GM19023 (cell line): ENCODE measurements around the gene RPA3.
"Not testable (repeated sequence)": the region's sequence is repeated elsewhere in the genome, so short reads cannot be mapped to it uniquely, and the experiment has no call there.

ENCODE experiments used
- ATAC-seq: cut with Tn5 transposase; IDR thresholded peaks from one replicate; pipeline ENCODE4 v1.9.1; 2021; ENCODE audit warnings: mild to moderate bottlenecking, moderate library complexity; ENCODE audit not compliant: unreplicated experiment

The RPA3 gene

DNA sequence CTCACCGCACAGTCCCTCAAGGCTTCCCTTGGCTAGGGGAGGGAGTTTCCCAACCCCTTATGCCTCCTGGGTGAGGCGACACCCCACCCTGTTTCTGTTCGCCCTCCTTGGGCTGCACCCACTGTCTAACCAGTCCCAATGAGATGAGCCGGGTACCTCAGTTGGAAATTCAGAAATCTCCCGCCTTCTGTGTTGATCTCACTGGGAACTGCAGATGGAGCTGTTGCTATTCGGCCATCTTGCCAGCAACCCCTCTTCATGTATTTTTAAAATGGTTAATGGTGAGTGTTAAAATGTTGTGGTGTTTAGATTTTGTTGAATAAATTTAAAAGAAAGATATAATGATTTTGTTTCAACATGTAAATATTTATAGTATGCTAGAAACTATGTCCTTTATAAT, 55.9 kb downstream of the RPA3 start:
- ATAC-seq: no peak

DNA sequence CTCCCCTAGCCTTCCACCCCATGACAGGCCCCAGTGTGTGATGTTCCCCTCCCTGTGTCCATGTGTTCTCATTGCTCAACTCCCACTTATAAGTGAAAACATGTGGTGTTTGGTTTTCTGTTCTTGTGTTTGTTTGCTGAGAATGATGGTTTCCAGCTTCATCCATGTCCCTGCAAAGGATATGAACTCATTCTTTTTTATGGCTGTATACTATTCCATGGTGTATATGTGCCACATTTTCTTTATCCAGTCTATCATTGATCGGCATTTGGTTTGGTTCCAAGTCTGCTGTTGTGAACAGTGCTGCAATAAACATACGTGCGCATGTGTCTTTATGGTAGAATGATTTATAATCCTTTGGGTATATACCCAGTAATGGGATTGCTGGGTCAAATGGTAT, 61.9 kb downstream of the RPA3 start:
- ATAC-seq: not testable (repeated sequence)

DNA sequence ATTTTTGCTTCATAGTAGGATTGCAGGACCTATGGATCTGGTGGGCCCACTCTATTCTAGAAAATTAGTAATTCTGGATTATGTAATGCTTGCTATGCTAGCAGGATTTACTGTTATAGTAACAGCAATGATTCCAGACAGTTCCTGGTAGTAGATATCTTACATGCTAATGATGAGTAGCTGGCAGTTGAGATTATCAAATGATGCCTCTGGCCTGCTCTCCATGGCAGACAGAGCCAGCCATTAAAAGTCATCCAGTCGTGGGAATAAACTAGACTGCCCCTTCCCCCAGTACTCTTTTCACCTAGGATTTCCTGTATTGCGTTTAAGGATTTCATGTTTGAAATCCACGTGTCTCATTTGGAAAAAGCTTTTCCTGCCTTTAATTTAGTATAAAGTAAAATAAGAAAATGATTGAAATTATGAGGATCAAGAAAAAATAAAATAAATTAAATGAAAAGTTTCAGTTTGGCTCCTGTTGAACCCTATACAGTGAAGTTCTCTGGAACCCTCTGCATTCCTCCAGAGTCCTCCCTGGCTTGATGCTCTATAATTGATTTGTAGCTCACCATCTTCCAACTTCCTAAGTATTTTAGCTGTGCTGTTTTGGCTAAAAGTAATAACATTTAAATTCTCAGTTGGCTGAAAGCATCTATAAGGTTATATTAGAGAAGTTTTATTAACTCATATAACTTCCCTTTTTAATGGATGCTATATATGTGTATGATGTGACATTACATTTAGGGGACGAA, 63.3 kb downstream of the RPA3 start:
- ATAC-seq: no peak

DNA sequence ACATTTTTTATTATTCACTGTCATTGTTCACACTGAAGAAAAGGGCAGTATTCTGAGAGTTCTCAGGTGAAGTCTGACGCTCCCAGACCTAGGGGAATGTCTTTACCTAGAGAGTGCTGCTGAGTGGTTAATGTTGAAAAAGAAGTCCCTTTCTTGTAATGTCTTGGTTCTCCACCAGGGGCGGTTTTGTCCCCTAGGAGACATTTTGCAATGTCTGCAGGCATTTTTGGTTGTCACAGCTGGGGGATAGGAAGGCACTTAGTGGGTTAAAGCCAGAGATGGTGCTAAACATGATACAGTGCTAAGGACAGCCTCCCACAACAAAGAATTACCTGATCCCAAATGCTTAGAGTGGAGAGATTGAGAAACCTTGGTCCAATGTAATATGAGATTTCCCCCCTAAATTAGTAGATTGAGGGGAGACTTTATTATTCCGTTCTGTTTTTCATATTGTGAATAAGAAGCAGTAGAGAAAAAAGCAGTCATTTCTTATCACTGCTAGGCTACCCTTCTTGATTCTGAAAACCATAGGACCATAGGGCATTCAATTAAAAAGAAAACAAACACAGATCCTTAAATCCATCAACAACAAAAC, 64.7 kb downstream of the RPA3 start:
- no peak for ATAC-seq

DNA sequence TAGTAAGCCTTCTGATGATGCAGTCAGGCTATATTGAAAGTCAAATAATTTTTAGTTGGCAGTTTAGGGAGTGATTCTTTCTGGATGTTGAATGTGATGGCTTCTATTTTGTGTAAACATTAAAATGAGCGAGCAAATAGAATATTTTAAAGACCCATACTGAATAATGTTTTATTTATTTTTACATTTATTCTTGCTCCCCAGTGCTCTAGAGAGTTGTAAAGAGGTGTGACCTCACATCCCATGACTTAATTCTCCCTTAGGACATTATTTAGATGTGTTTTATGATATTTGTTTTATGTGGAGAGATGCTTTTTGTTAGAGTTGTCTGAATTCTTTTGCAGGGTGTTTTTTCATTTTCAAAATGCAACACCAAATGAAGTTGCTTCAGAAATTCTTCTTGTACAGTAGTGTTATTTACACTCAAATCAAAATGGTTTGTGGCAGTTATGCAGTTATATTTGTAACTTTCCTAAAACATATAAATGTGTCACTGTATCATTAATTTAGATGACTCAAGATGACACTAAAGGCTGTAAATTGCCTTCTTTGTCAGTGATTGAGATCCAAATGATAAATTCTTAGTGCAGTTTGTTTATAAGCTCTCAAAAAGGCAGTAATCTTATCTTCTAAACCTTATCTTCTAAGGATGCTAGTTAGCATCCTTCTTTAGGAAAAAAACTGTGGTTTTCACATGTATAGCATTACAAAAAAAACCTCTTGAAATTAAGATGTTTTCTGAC, 65.4 kb downstream of the RPA3 start:
- no peak for ATAC-seq

DNA sequence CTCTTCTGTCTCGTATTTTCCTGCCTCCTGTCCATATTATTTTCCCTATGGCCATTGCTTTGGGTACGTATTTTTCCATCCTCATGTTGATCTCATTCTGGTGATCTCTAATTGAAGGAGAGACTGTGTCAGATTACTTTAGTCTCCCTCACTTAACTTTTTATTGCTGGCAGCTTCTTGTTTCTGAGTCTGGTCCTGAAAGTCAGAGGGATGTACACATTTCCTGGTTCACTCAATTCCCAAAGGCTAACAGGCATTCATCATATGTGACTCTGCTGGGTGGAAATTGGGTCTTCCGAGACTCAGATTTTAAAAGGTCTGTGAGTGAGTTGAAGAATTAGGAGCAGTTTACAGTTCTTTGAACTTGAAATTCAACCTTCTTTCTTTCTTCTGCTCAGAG, 66.9 kb downstream of the RPA3 start:
- ATAC-seq: no peak

DNA sequence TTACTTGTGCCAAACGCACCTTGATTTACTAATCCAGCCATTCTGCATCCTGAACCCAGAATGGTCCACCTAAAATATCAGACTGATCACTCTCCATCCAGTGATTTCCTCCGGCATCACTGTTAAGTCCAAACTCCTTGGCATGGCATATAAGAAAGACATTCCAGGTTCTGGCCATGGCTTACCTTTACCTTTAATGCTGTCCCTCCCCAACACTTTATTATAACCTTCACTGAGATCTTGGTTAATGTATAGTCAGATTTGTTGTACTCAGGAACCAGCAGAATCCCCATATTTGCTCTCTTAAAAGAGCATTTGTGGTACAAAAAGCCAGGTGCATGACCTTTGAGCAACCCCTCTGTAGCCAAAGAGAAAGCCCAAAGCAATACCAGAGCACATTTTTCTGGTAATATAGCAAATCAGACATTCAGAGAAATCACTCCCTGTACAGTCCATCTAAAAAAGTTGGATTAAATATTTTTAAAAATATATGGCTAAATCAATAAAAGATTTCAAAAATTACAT, 67.7 kb downstream of the RPA3 start:
- no peak for ATAC-seq

DNA sequence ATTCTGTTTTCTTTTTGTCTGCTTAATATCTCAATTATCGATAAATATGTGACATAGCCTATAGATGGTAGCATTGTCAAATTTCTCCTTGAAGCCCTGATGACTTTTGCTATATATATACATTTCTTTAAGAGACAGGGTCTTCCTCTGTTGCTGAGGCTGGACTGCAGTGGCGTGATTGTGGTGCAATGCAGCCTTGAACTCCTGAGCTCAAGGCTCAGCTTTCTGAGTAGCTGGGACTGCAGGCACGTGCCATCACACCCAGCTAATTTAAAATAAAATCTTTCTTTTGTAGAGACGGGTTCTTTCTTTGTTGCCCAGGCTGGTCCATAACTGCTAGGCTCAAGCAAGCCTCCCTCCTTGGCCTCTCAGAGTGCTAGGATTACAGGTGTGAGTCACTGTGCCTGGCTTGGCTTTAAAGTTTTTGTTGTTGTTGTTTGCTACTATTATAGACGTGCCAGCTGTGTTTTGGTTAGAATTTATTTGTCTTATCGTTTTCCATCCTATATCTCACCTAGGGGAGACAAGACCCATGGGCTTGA, 70.8 kb downstream of the RPA3 start:
- ATAC-seq: no peak

DNA sequence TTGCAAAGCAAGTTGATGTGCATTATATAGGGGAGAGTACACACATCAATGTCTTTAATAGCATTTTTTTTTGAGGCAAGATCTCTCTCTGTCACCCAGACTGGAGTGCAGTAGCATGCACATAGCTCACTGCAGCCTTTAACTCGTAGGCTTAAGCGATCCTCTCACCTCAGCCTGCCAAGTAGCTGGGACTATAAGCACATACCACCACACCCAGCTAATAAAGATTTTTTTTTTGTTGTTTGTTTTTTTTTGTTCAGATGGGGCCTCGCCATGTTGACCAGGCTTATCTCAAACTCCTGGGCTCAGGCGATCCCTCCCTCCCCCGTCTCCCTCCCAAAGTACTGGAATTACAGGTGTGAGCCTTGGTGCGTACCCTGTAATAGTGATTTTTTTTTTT, 76.3 kb downstream of the RPA3 start:
- ATAC-seq: no peak

DNA sequence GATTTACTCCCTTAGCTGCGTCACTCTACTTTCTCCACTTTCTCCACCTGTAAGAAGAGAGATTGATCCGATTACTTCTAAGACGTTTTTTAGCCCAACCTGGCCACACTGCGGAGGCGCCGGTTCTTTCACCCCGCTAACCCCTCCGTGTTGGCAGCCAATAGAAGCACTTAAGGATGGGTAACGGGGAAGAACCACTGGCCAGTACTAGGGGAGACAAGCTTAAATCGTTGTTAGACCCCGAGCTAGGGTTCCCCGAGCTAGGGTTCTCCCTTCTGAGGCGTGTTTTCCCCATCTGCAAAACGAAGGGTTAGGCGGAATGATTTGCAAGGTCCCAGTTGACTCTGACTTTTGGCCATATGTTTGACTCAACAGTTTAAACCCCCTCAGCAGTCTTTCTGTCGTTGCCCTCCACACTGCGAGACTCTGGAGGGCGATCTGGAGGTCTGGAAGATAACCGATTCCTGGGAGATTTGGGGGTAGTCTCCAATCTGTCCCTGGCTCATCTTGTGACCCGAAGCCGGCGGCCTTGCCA, 77.2 kb downstream of the RPA3 start:
- ATAC-seq: peak; percentile 20

DNA sequence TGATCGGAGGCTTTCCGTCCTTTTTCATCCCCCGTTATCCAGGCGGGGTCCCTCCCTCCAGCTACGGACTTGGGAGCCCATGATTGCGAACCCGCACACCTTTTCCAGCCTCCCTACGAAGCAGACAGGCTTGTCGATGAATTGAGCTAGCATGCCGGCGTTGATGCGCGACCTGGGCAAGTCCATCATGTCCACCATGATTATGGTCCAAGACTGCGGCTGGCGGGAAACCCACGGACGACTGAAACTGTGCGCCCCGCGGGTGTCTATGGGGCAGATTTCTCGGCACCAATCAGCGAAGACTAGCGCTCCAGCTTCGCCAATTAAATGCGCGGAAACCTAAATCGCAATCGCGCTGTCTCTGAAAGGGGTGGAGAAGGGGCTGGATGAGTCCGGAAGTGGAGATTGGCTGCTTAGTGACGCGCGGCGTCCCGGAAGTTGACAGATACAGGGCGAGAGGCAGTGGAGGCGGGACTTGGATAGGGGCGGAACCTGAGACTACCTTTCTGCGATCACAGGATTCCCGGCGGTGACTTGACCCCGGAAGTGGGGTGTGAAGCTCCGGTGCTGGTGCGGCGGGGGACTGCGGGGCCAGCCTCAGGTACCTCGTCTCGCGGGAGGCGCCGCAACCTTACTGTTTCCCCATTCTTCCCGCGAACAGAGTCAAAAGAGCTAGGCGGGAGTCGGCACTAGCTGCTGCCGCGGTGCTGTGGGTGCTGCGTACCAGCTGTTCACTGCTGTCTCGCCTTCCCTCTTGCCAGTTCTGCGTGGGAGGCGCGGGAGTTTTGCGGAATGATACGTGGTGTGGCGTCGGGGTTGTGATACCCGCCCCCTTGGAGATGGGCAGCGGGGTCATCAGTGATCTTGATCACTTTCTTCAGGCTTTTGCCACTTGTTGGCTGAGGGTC, 77.9 kb downstream of the RPA3 start, which contains the start of gene UMAD1:
Gene UMAD1 (plus strand): TSS at position 532 of the 908 bp plus-strand sequence. CDS start 32,620 bp downstream, outside the sequence.
- ATAC-seq: peak; percentile 97

DNA sequence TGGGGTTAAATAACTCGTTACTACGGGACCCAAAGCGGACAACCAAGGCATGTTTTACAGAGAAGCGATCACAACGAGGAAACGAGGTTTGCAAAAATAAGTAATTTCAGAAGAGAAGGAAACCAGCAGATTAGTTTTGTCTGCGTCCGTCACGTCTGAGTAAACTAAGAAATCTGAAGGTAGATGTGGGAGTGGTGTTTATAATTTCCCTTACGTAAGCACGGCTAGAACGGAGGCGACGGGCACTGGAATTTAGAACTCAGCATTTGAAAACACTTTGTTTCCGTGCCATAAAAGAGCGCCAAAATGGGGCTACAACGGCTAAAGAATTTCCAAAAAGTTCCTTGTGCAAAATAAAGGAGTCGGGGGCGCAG, 78.6 kb downstream of the RPA3 start:
- no peak for ATAC-seq

DNA sequence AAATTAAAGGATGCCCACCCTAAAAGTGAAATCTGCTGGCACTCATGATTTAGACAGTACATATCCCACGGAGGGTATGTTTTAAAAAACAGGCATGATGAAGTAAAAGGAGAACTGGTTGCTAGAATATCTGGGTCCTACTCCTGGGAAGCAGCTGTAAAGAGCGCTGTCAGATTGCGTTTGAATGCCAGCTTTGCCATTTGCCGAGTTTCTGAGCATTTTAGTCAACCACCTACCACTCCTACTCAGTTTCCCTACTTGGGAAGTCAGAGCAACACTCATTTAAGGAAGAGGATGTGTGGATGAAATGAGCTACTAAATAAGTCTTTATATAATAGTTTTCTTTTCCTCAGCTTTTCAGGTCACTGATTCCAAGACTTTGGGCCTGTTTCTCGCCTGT, 79.0 kb downstream of the RPA3 start:
- ATAC-seq: no peak

DNA sequence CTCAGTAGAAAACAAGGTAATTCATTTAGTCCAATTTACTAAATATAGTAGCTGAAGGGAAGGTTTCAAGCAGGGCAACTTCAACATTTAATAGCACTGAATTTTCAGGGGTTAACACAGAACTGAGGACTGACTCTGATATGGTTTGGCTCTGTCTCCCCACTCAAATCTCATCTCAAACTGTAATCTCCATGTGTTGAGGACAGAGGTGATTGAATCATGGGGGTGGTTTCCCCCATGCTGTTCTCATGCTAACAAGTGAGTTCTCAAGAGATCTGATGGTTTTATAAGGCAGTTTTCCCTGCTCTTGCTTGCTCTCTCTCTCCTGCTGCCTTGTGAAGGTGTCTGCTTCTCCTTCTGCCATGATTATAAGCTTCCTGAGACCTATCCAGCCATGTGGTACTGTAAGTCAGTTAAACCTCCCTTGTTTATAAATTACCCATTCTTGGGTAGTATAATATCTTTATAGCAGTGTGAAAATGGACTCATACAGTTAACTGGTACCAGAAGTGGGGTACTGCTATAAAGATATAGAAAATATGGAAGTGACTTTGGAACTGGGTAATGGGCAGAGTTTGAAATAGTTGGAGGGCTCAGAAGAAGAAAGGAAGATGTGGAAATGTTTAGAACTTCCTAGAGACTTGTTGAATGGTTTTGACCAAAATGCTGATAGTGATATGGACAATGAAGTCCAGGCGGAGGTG, 87.6 kb downstream of the RPA3 start:
- no peak for ATAC-seq

DNA sequence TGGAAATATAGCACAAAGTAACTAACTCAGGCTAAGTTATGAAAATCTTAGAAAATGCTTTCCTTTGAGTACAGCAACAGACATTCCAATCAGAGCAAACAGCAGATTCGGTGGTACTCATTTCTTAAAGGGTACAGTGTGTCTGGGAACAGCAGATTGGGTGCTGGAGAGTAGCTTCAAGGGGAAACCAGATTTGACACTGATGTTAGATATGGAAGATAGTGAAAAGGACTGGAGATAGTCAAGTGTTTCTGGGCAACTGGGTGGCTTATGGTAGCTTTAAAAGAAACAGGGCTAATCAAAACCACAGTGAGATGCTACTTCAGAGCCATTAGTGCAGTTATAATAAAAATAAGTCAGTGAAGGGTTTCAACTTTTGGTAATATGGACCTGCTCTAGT, 89.9 kb downstream of the RPA3 start:
- ATAC-seq: no peak

DNA sequence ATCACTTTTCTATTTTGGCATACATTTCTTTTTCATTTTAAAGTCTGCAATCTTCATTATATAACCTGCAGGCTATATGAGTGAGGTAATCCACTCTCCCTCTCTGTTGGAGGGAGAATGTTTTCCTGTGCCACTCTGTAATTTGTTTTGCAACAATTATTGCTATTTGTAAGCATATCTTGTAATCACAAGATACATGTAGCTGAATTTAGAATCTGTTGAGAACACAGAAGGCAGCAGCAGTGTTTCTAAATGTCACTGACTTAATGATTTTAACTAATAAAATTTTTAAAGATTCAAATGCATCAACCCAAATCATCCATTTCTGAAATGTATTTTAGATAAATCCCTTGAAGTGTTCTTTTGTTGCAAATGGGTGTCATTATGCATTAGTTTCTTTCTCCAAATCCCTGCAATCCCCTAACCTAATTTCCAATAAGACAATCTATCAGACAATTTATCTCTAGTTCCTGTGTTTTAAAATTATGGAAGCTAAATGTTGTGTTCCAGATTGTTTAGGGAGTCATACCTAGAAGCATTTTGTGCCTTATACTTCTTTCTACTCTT, 97.7 kb downstream of the RPA3 start:
- no peak for ATAC-seq

DNA sequence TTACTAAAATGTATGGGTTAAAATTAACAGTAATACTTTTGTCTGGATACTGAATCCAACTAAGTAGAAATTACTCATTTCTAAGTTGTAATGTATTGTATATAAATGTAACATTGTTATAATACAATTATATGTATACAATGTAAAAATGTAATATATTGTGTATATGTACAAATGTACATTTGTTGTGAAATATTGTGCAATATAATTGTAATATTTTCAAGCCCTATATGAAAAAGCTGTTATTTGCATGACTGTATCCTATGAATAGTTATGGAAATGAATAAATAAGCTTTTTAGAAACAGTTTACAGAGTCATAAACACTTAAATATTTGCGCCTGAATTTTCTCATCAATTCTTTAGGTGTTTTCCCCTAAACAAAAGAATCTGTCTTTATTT, 98.2 kb downstream of the RPA3 start:
- ATAC-seq: no peak

DNA sequence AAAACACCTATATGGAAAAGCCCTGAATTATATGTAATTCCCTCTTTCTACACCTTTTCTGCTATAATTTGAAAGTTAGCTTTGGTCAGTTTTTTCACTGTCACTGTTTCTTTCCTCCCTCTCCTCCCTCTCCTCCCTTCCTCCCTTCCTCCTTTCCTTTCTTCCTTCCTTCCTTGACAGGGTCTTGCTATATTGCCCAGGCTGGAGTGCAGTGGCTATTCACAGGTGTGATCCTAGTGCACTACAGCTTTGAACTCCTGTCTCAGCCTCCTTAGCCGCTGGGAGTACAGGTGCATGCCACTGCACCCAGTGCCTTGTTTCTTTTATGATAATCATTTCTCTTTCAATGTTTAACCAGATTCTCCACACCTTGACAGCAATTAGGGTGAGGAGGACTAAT, 100.0 kb downstream of the RPA3 start:
- ATAC-seq: no peak

DNA sequence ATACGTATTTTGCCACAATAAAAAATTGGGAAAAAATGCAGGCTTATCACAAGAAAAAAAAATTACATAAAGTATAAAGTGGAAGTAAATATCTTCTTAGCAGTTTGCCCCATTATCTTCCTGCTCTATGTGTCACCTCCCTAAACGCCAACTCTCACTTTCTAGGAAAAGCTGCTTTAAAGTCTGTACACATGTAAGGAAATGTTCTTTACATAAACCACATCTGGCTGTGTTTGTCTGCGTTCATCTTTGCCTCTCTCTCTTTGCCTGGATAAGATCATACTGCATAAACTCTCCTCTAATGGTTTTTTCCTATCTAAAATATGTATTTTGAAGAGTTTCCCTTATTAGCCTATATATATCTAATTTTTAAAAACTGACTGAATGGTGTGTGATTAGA, 100.9 kb downstream of the RPA3 start:
- ATAC-seq: no peak
